ENCODE results near the gene SLC8A2.

DNA sequence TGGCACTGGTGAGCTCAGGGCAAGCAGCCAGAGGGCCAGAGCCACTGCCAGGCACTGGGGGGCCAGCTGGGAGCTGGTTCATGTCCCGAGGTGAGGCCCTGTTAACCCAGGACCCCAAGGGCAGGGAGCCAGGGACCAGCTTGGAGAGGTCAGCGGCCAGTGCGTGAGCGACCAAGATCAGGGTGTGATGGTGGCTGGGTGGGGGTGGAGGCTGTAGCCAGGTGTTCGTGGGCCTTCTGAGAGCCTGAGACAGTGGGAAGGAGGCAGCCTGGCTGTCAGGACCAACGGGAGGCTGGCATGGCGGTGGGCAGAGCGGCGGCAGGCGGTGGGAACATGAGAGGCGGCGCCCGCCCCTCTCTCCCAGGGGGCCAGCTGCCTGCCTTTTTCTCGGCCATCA is 20.4 kb upstream of the SLC8A2 start:
- TF ChIP-seq CTCF (IDR thresholded peaks at IDR 0.05) (no peak), EZH2 (IDR thresholded peaks at IDR 0.05) (no peak)
